GM18498 (cell line): ENCODE measurements around the gene IPO7.
"Not testable (repeated sequence)": the region's sequence is repeated elsewhere in the genome, so short reads cannot be mapped to it uniquely, and the experiment has no call there.

Source experiments
- ATAC-seq: cut with Tn5 transposase; IDR thresholded peaks from one replicate; pipeline ENCODE4 v1.9.1; 2021; ENCODE audit warnings: mild to moderate bottlenecking, moderate library complexity; ENCODE audit not compliant: unreplicated experiment

Gene IPO7

DNA sequence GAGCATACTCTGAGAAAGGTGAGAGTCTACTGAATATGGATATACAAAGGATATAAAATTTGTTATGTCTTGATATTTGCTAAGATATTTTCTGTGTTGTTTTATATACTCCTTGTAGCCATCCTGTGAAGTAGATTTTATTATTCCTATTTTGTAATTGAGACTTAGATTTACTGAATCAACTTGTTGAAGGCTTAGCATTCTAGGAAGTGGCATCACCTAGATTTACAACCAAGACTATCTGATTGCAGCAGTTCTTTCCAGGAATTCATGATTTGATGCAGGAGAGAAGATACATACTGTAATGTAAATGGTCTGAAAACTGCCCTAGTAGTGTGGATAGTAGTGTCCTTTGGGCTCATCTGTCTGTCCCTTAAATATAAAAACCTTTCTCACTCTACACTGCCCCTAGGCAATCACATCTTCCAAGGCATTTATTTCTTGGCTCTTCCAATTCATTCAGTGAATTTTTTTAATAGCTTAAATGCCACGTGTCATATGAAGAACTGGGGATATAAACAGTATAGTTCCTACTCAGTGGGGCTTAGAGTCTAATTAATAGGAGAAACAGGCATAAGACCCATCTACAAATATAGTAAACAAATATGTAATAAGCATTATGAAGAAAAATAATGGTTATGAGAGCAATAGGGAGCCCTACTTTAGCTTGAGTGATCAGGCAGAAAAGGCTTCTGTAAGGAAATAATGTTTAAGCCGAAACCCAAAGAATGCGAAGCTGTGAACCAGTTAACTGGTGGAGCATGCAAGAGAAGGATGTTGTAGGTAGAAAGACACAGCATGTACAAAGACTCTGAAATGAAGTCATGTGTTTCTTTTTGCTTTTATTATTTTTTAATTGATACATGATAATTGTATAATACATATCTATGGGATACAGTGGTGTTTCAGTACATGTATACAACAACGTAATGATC, 13.6 kb downstream of the IPO7 start:
- no peak for ATAC-seq

DNA sequence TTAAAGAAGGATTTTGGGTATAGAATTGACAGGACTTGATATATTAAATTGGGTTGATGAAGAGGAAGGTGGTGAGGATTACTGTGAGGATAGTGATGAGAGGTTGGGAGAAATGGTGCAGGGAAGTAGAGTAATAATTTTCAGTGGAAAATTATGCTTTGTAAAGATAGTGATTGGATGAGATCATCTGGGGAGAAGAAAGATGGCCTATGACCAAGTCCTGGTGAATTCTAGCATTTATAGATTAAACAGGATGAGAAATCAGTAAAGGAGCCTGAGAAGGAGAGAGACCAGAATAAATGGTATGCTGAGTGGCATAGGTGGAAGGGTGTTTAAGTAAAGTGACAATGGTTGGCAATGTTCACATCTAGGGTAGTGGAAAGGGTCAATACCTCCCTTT, 15.0 kb downstream of the IPO7 start:
- ATAC-seq: no peak

DNA sequence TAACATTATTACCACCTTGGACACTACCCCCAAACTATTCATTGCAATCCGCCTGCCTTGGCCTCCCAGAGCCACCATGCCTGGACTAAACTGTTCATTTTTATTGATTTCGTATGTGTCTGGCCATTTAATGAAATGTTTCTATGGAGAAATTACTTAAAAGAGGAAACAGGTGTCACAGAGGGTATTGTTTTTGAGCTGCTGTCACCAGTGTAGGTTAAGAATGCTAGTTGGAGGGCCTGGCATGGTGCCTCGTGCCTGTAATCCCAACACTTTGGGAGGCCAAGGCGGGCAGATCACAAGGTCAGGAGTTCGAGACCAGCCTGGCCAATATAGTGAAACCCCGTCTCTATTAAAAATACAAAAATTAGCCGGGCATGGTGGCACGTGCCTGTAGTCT, 17.4 kb downstream of the IPO7 start:
- not testable (repeated sequence) for ATAC-seq

DNA sequence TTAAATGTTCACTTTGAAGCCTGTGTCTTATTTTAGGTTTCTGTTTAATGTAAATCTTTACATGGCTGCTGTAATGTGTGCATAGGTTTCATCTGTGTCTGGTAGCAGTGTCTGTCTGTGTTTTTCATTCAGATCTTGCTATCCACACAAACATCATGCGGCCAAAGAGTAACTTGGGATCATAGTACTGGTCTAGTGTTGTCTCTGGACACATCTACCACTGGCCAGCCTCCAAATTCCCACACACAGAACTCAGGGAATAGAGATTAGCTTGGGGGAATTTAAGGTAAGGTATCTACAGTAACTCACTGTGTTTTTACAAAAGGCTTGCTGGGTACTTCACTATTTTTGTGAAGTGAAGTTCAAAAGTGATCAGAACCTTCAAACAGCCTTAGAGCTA, 44.3 kb downstream of the IPO7 start:
- no peak for ATAC-seq

DNA sequence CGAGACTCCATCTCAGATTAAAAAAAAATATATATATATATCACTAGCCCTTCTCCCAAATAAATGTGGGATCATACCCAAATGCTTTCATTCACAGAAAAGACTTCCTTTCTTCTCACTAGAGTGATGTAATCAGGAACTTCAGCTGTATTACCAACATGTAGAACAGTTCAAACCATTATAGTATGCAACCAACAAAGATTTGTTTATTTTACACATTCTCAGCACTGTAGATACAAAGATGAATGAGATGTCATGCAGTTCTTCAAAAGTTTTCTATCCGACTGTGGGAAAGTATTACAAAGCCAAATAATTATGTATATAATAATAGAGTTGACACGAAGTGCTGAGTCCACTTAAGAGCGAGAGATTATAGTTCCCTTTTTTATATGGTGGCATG, 54.2 kb downstream of the IPO7 start:
- ATAC-seq: no peak

DNA sequence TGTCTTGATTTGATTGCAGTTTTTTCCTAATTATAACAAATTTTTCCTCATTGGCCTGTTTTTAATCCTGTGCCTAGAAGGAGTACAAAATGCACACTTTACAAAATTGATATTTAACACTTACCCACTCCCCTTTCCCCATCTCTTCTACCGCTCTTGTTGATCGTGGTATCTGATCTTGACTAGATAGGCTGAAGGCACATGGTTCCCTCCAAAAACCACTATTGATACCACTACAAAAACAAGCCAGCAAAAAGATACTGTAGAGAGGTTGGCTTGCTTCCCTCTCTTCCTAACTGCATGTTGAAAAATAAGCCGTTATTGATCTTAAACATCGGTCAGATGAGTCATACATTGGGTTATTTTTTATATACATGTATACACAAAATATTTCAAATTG, 61.8 kb downstream of the IPO7 start:
- no peak for ATAC-seq

DNA sequence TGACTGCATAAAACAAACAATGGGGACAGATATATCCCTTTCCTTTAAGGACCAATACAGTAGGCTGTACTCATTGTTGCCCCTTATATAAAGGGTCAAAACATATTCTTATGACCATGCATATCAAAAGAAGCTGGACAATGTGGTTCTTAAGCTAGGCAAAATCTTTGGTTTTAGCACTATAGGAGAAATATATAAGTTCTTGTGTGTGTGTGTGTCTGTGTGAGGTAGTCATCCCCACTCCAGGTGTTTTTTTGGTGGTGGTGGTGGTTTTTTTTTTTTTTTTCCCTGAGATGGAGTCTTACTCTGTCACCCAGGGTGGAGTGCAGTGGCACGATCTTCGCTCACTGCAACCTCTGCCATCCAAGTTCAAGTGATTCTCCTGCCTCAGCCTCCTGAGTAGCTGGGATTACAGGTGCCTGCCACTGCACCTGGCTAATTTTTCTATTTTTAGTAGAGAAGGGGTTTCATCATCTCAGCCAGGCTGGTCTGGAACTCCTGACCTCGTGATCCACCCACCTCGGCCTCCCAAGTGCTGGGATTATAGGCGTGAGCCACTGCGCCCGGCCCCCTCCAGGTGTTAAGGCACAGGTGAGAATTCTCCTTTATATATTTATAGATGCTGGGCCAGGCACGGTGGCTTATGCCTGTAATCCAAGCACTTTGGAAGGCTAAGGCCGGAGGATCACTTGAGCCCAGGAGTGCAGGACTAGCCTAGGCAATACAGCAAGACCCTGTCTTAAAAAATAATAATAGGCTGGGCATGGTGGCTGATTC, 64.3 kb downstream of the IPO7 start:
- ATAC-seq: no peak

DNA sequence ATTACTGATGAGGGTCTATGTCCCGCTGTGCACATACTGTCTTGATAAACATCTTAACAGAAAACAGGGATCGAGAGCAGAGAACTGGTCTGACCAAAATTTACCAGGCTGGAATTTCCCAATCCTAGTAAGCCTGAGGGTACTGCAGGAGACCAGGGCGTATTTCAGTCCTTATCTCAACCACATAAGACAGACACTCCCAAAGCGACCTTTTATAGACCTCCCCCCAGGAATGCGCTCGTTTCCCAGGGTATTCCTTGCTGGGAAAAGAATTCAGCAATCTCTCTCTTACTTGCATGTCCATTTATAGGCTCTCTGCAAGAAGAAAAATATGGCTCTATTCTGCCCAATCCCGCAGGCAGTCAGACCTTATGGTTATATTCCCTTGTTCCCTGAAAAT, 67.6 kb downstream of the IPO7 start:
- not testable (repeated sequence) for ATAC-seq

DNA sequence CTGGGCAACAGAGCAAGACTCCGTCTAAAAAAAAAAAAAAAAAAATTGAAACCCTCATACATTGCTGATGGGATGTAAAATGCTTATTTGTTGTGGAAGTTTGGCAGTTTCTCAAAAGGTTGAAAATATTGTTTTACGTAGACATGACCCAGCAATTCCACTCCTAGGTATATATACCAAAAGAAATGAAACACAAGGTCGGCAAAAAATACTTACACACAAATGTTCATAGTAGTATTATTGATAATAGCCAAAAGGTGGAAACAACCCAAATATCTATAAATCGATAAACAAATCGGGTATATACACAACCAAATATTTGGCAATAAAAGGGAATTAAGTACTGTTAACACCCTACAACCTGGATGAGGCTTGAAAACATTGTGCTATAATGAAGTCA, 71.3 kb downstream of the IPO7 start:
- no peak for ATAC-seq

DNA sequence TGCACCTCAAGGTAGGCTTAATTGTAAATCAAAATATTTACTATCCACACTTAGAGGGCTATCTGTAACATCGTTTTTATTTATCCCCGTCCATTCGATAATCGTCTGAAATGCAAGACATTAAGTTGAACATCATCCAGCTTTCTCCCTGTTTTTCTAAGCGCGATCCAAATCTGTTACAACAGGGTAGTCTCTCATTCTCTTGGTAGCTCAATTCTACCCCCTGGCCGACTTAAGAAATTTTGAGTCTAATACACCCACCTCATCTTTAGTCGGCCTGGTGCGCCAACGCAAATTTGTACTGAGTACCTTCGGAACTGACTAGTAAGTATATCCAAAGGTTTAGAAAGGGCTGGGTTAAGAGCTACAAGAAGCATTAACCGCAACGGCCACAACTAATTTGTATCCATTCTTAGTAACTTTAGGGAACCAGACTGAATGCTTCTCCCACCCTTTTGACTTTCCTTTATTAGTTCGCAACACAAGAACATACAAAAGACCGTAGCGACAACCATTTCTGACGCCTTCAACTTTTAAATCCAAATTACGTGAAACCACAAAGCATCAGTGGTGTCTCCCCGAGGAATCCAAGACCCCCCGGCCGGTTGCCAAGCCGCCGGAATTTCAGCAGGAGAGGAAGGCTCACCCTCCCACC, 75.3 kb downstream of the IPO7 start:
- no peak for ATAC-seq

DNA sequence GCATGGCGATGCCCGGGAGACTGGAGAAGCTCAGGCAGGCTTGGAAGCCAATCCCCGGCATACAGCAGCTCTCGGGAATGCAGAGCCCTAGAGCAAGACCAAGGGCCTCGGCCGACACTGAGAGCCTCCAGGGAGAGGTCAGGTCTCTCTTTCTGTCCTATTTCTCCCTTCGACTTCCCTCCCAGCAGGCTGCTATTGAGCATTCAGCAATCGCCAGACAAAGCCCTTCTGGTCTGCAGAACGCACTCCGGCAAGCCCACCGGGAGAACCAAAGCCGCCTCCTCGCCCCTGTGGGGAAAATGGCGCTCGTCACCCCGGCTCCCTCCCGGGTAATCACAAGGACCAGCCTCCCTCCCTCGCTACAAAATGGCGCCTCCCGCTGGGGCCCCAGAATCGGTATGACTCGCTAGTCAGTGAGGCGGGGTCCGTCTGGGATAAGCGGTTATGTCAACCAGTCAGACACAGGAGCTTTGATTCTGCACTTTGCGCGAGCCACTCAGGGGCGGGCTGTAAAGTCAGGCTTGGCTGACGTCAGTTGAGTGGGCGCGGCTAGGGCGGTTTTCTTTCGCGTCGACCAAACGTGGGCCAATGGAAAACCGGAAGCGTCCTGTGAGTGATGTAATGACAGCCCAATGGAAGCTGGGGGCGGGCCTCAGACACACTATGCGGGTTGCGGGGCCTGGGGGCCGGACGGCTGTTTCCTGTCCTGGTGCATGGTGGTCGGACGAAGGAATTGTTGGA, 76.0 kb downstream of the IPO7 start, which contains the start of gene ZNF143:
TSS of gene ZNF143 (plus strand) at position 691 of the 741 bp plus-strand sequence. CDS start 10,297 bp downstream, outside the sequence.
- peak; percentile 87 for ATAC-seq

DNA sequence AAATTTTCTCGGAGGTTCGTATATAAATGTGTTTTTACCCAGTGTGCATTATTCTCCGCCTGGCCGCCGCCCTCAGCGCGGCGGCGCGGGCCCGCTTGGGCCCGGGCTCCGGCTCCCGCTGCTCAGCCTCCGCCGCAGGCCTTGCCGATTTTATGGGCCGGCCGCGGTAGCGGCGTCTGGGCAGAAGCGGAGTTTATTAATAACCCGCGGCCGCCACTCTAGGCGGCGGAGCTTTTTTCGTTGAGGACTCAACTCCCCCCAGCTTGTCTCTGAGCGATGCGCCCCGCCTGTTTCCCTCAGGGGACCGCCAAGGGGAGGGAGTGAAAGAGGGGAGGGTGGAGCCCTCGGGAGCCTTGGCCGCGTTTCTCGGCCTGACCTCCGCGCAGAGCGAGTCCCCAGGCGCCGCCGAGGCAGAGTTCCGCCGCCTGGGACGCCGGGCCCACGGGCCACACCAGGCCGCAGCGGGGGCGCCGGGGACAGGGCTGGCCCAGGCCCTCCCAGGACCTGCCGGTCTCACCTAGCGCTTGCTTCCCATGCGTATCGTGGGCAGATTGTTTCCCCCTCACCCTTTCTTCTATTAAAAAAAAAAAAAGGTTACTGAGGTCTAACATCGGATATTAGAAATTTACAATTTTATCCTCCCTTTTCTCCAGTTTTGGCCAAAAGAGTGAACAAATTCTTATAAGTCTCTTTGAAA, 76.8 kb downstream of the IPO7 start:
- ATAC-seq: peak; percentile 61

DNA sequence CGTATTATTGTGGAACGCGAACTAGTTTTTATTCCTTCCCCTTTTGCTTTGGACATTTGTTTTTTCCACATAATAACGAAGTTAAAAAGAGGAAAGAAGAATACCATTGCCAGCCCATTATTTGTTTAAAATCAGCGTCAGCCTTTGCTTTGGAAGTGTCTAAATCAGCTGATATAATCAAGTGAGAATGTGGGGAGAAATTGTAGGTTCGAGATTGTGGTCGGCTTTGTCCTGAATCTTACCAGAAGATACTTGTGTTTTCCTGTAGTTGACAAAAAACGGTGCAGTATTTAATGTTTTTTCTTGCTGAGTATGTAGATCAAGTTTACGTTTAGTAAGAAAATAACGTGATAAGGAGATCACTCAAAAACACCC, 77.3 kb downstream of the IPO7 start:
- no peak for ATAC-seq

DNA sequence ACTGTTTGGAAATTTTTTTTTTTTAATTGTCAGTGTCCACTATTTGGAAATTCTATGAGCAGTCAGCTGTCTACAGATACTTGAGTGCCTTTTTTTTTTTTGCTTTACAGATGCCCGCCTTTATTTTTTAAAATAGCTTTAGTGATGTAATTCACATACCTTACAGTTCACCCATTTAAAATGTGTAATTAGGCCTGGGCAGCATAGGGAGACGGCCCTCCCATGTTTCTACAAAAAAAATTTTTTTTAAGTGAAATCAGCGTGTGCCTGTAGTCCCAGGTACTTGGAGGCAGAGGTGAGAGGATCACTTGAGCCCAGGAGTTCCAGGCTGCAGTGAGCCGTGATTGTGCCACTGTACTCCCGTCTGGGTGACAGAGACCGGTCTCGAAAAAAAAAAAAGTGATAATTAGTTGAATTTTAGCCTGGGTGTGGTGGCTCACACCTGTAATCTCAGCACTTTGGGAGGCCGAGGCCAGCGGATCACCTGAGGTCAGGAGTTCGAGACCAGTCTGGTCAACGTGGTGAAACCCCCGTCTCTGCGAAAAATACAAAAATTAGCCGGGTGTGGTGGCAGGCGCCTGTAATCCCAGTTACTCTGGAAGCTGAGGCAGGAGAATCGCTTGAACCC, 77.8 kb downstream of the IPO7 start:
- ATAC-seq: no peak

DNA sequence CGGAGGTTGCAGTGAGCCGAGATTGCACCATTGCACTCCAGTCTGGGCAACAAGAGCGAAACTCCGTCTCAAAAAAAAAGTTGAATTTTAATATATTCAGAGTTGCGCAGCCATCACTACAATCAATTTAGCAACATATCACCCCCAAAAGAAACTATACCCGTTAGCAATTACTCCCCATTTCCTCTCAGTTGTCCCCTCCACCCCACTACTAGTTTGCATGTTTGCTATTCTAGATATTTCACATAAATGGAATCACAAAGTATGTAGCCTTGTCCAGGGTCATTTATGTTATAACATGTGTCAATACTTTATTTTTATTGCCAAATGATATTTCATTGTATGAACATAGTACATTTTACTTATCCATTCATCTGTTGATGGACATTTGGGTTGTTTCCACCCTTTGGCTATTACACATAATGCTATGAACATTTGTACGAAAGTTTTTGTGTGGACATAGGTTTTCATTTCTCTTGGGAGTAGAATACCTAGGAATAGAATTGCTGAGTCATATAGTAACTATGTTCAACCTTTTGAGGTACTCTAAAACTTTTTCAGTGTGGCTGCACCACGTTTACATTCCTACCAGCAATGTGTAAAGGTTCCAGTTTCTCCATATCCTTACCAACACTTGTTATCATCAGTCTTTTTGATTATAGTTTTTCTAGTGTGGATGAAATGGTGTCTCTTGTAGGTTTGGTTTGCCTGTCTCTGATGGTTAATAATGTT, 78.5 kb downstream of the IPO7 start:
- ATAC-seq: no peak

DNA sequence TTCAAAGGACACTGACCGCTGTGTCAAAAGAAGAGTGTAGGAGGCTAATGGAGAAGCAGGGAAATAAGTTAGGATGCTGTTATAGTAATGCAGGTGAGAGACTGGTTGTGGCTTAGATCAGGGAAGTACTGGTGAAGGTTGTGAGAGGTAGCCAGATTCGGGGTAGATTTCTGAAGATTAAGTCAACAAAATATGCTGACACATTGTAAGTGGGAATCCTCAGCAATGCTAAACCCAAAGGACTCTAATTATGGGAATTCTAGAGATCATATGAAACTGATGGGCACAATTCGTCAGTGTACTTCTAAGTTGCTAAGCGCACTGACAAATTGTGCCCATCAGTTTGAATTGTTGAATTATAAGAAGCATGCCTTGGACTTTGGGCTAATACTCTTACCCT, 86.3 kb downstream of the IPO7 start:
- no peak for ATAC-seq

DNA sequence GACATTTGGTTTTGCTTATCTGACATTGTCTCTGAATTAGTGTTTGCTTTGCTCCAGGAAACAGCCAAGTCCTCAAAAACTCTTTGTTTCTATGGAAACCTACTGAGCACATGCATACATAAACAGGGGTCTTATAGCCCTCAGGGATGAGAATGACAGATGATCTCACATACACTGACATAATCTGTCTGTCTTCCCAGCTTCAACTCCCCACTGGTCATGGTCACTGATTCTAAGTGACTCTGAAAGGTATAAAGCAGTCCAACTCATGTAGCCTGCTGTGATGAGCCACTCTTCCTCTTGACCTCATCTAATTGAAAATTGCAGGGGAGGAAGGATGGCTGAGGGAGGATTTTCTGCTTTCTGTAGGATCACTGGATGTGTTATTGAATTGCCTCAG, 89.0 kb downstream of the IPO7 start:
- no peak for ATAC-seq

DNA sequence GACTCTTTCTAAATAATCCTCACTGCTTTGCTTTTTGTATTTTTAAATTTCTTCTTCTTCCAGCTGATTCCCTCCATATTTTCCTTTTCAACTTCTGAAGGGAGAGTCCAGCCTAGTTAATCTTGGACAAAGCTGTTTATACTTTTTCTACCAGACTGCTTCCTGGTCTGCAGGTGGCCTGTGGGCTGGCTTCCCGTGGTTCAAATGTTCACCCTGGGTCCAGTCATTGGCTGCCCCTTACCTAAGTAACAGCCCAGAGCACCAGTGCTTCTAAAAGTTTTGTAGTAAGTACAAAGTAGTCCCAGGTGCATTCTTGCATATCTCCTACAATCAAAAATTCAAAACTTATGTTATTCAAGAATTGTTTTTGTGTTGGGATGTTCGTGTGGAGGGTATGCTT, 95.4 kb downstream of the IPO7 start:
- ATAC-seq: no peak
